Measurements from ENCODE around the gene FRRS1L.

Gene FRRS1L

DNA sequence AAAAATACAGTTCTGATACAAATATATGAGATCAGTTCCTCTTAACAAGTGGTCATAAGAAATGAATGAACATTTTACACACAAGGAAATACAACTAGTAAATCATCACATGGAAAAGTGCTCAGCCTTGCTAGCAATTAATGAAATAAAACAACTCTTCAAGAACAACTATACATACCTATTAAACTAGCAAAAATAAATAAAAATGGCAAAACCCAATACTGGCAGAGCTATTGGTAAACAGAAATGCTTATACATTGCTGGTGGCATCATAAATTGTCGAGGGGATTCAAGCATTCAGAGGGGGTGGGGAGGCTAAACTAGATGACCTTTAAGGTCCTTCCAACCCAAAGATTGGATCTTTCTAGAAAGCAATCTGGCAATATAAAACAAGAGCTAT, 5.9 kb upstream of the FRRS1L start:
- no peak for DNase-seq

DNA sequence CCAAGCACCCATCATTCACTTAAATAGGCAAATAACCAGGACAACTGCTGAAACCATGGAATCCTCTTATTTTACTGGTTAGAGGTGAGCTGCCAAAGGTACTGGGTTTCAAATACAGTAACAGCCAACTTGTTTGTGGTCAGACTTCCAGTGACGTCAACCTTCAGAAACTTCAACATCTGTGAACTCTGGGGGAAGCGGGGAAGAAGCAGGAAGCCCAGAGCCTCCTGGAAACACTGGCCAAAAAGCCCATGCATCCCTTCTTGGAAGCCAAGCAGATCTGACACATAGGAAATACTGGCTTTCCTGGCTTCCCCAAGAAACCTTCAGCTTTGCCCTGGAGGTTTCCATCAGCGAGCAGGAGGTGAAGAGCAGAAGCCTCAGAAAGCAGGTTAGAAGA, 4.9 kb upstream of the FRRS1L start:
- DNase-seq, result no peak

DNA sequence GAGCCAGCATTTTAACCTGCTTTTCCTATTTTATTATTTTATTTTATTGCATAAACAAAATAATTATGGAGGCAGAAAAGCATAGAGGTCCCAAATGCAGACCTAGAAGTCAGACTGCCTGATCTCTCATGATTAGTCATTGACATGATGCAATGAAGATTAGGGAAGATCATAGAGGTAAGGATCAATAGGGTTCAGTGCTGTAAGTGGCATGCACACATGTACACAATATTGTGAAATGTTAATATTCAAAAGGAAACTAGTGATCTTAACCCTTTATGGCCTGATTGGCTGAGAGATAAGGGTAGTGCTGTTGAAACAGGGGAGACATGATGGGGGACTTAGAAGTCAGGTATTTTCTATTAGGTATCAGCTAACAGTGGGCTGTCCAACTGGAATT, 1.1 kb upstream of the FRRS1L start:
- DNase-seq, result no peak

DNA sequence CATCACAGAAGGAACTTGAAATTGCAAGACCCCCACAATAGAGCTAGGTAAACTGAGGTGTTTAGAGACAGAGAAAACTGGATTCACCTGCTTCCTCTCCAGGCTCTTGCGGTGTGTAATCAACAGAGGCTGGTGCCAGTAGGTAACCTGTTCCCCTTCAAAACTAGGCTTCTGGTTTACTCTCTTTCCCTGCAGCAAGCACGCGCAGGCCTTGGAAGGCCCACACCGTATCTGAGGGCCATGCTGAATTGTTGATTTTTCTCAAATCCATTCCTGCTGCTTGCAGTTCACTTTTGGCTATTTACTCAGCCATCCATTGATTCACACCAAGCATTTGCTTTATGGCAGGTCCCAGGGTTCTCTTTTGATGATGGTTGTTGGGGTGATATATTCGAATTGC, 667 bp upstream of the FRRS1L start:
- DNase-seq, result no peak

DNA sequence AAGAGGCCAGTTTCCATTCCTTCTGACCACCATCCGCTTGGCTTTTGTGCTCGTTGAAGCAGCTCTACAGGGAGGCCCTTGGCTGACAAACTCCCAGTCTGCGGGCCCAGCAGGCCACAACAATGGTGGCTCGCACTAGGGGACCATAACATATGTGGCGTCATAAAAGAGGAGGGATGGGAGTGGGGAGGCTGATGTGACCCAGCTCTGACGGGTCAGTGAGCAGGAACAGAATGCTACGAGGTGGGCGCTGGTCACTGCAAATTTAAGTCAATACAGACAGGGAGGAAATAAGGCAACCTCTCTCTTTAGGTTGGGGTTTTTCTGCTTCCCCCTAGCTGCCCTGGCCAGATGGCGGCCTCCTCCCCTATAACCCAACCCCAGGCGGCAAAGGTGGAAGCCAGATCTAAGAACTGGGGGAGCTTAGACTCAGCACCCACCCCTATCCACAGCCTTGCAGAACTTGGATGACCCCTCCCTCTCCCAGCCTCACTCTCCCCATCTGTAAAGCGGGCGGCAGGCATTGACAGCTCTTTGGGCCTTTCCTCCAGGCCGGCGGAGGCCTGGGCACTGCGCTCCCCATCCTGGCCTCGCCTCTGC, 778 bp downstream of the FRRS1L start:
- DNase-seq, result no peak

DNA sequence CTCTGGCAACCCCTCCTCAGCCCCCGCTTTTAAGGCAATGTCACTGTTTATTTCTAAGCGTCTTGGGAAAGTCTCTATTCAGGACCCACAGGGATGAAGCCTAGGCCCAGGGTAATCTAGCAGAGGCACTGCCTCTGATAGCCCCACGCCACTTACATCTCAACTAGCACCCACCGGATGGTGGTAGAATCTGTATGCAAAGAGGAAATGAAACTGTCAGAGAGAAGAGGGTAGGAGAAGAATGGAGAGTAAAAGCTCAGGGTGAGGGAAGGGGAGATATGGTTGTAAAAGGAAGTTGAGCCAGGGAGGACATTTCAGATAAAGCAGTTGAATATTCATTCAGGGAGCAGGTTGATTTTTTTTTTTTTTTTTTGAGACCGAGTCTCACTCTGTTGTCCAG, 3.0 kb downstream of the FRRS1L start:
- no peak for DNase-seq

DNA sequence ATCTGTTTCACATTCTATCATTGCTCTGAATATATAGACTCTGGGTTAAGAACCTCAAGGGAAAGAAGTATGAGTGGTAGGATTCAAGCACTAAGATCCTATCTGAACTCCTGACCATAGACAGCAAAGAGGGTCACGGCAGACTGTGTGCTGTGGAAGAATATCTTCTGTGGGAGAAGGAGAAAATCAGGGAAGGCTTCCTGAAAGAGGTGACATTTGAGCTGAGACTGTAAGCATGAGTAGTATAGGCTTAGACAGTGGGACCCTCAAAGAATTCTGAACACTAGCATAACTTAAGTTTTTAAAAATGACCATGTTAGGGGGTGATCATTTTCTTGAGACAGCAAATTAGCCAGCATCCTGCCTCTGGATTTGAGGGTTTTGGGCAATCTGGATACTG, 3.9 kb downstream of the FRRS1L start:
- no peak for DNase-seq

DNA sequence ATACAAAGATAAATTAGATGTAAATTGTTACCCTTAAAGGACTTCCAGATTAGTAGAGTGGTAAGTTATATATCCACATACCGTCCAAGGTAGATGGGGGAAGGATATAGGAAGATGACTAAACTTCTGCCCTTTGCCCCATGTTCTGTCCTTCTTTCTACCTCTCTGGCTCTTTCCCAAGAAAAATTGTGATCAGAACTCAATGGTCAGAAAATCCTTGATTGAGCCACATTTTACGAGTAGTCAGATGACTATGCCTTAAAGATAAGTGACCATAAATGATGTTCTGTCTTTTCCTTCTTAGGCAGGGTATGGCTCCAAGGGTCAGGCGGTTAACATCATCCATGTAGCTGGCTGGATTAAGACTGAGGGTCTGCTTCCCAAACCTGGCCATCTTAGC, 4.4 kb downstream of the FRRS1L start:
- DNase-seq, result no peak

DNA sequence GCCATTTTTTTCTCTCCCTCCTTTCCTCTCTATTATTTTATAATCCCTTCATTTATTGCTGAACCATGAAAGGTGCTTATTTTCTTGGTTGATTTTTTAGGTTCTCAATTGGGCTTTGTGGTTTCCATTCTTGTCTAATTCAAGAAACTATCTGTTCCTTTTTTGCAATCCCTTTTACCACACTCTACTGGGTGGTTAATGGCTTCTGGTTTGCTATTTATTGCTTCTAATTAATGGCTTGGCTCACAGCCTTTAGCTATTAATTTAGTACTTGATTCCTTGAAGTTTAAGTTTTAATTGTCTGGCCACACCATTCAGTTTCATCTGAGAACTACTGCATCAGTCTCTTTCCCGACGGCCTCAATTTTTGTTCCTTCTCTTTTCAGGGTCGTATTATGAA, 5.6 kb downstream of the FRRS1L start:
- no peak for DNase-seq

DNA sequence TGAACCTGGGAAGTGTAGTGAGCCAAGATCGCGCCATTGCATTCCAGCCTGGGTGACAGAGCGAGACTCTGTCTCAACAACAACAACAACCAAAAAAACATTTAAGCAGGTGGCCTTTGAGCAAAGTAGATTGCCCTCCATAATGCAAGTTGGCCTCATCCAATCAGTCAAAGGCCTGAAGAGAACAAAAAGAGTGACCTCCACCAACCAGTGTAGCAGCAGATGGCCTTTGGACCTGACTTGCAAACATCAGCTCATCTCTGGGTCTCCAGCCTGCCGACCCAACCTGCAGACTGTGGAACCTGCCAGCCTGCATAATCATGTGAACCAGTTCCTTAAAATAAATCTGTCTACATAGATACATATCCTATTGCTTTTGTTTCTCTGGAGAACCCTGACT, 7.5 kb downstream of the FRRS1L start:
- DNase-seq, result no peak

DNA sequence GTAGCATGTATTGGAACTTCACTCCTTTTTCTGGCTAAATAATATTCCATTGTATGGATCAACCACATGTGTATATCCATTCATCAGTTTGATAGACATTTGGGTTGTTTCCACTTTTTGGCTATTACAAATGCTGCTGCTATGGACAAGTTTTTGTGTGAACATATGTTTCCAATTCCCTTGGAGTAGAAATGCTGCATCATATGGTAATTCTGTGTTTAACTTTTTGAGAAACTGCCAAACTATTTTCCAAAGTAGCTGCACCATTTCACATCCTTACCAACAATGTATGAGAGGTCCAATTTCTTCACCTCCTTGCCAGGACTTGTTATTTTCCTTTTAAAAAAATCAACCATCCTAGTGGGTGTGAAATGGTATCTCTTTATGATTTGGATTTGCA, 8.4 kb downstream of the FRRS1L start:
- no peak for DNase-seq

DNA sequence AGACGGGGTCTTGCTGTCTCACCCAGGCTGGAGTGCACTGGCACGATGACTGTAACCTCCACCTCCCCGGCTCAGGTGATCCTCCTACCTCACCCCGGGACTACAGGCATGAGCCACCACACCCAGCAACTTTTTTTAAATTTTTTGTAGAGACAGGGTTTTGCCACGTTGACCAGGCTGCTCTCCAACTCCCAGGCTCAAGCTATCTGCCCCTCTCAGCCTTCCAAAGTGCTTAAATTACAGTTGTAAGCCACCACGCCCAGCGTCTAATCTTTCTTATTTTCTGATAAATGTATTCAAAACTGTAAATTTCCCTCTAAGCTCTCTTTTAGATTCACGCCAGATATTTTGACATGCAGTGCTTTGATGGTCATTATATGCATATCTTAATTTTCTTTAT, 10.3 kb downstream of the FRRS1L start:
- no peak for DNase-seq

DNA sequence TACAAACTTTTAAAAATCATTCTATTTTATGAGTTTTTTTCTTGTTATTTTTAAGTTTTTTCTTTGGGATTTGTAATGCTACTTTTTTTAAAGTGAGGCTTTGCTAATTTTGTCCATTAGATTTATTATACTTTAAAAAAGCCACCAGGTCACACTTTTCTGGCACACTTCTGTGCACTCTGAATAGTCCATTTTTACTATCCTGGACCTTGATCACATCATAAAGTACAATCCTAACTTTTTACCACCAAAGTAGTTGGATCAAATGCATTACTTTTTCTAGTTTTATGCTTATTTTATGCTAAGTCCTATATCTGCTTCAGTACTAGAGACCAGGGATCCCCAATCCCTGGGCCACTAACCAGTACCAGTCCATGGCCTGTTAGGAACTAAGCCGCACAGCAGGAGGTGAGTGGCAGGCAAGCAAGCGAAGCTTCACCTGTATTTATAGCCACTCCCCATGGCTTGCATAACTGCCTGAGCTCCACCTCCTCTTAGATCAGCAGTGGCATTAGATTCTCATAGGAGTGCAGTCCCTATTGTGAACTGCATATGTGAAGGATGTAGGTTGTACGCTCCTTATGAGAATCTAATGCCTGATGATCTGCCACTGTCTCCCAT, 16.0 kb downstream of the FRRS1L start:
- DNase-seq, result no peak

DNA sequence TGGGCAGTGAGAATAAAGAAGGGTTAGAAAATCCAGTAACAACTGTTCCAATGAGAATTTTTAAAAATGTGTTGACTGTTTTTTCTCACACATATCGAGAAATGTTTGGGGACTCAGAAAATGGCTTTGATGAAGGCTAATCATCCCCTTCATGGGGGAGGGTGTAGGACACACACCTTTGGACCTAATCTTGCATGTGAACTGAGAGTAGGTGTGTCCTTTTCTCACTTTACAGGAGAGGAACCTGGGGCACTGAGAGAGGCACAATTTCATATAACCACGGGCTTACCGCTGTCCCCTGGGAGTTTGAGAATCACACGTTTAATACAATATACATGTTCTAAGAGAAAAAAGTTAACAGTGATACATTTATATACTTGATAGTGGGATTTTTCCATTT, 17.3 kb downstream of the FRRS1L start:
- no peak for DNase-seq

DNA sequence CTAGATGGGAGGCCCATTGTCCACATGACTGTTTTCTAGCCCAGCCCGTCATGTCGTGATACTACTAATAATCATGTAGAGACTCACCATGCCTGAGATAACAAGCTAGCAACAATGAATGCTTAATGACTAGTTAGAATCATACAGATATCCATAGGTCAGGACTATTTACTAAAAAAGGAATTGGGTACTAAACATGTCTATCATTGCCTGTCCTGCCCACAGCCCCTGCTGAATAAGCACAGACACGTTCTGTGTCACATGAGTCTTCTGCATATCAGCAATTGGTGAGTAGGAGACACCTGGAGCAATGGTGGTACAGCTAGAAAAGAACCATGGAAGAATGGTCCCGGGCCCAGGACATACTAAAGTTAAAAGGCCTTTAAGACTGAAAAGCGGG, 18.0 kb downstream of the FRRS1L start:
- no peak for DNase-seq

DNA sequence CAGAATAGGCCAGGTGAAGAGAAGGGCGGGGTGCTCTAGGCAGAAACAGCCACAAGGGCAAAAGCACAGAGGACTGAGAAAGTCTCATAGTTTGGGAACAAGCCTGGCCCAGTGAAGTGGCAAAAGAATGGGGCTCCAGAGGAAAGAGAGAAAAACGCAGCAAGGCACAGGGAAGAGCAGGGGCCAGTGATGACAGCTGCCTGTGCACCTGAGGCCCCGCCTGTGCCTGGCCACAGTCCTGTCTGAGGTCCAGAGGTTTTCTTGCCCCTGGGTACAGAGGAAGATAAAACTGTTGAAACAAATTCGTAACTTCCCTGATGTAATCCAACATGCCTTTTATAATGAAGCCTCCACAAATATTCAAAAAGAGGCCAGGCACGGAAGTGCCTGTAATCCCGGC, 22.0 kb downstream of the FRRS1L start:
- no peak for DNase-seq

DNA sequence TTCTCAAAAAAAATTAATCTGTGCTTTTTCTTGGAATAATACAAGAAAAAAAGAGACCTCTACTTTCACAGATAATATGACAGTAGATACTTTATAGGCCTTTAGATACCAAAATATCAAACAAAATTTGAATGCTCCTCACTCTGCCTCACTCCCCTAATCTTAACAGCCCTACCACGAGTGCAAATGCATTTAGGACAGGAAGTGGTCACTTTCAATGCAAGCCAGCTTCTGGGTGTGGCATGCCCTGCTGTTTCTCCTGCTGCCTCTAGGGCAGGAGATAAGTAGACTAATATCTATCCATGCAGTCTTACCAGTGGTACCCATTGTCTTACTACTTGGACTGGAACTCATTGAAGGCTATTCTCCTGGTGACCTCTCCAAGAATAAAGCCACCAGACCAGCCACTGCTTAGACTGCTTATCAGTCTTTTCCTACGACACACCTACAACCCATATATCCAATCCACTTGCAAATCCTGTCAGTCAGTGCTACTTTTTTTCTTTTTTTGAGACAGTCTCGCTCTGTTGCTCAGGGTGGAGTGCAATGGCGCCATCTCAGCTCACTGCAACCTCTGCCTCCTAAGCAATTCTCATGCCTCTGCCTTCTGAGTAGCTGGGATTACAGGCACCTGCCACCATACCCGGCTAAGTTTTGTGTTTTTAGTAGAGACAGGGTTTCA, 23.0 kb downstream of the FRRS1L start:
- no peak for DNase-seq

DNA sequence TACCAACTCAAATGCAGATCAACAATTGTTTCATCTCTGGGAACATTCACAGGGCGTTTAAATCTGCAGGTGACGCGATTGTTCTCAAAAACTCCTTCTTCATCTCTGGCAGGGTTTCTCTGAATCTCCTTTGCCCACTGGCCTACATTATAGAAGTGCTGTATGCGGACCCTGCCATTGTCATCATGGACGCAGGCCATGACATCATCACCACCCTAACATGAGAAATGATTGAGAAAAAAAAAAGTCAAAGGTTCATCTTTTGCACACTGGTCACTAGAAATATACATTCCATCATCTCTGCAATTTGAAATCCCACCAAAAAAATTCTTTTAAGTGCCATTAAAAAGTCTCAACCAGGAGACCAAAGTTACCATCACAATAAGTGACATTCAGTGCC, 25.7 kb downstream of the FRRS1L start:
- DNase-seq, result no peak

DNA sequence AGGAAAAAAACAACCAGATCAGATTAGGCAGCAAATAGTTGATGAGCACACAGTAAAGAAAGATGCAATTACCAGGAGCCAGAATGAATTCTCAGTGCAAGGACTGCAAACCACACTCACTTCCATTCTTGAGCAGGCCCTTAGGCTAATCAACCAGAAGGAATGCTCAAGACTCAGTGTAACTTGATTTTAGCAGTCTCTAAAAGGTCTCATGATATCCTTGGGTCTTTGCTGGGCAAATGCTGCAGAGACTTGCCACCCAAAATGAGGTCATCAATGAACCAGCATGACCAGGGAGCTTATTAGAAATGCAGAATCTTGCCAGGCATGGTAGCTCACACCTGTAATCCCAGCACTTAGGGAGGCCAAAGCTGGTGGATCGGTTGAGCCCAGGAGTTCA, 27.2 kb downstream of the FRRS1L start:
- DNase-seq, result no peak

DNA sequence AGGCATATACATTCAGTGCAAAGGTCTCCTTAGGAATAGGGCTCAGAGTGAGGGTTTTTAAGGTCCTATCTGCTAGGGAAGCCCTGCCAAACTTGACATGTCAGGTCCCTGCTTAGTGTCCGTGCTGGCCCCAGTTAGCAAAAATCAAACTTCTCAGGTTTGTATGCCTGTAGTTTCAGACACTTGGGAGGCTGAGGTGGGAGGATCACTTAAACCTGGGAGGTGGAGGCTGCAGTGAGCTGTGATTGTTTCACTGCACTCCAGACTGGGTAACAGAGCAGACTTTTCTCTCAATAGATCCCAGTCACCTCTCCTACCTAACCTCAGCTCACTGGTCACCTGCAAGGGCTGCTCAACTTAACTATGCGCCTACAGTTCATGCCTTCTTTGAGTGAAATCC, 28.6 kb downstream of the FRRS1L start:
- DNase-seq, result no peak

DNA sequence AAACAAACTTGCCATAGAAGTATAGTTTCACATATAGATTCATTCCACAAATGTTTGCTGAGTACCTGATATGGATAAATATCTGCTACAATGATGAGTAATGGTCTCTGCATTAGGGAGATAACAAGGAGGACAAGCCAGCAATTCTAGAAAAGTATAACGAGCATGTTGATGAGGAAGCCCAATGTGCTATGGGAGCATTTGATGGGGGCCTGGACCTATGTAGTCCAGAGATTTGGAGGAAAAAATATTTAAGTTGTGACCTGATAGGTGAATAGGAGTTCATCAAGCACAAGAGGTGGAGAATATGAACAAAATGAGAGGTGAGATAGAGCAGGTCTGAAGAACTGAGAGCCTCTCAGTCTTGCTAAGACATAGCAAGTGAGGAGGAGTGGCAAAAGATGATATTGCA, 32.9 kb downstream of the FRRS1L start:
- DNase-seq, result no peak

DNA sequence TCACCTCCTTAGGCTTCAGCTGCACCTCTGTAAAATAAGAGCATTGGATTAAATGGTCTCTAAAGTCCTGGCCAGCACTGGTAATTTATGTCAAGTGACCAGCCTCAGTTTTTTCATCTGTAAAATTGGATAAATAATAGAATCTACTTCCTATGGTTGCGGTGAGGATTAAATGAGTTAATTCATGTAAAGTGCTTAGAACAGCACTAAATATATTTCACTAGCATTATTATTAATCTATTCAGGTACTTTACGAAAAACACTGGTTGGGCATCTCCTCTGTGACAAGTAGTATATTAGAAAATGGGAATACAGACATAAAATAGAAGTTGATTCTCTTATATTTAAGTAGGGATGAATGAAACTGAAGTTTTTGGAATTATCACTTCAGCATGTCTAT, 33.5 kb downstream of the FRRS1L start:
- DNase-seq, result no peak

DNA sequence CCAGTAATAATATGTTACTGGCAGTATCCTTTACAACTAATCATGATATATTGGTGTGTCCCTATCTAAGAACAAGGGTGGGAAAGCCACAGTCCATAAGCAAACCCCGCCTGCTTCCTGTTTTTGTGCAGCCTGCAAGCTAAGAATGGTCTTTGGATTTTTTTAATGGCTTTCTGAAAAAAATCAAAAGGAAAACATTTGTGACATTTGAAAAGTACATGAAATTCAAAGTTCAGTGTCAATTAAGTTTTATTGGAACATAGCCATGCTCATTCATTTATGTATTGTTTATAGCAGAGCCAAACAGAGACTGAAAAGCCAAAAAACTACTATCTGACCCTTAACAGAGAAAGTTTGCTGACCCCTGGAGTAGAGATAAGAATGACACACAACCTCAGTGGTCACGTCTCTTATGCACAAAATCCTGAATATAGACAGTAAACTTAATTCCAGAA, 34.5 kb downstream of the FRRS1L start:
- no peak for DNase-seq

DNA sequence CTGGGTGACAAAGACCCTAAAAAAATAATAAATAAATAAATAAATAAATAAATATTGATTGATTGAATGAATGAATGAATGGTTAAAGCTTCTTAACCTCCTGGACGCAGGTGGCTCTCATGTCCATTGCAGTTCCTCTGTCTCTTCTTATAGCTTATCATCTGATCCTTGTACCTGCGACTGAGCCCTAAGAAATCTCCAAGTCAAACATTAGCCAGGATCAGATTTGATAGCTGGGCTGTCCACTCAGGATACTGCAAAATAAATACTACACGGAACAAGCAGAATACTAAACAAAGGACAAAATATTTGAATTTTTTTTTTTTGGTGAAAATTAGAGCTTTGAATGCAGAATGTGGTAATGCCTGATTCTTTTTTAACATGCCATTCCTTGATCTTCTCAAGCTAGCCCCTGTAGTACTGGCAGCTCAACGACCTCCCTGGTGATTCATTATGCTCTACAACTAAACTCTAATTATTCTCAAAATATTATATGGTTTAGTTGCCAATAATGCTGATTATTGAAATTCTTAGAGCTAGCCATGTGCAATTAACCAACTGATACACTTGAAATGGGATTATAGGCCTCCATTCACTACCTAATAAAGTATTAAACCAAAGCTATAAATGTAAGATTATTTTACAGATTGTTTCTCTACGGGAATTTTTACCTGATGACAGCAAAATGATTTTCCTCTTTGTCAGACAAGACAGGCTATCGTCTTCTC, 37.4 kb downstream of the FRRS1L start:
- no peak for DNase-seq
